ENCODE data around the gene USP22. TPM values are rescaled to one million over a fixed set of nuclear protein-coding genes. Genes with fewer than 3 reads are reported as not detected.
"Not testable (repeated sequence)": the region's sequence is repeated elsewhere in the genome, so short reads cannot be mapped to it uniquely, and the experiment has no call there.

USP22 gene
- total and polyA plus RNA-seq, 8 donors, result 22.7 to 102 (median 75.5) TPM

- no peak overlapping the region for H3K4me3 ChIP-seq
- no peaks in the 10 kb centered on the region for H3K27me3 ChIP-seq
- H3K9me3 ChIP-seq, result no peaks in the 10 kb centered on the region
- ATAC-seq, result no peak
- no peak for TF ChIP-seq CTCF (IDR thresholded peaks at IDR 0.05)
- no peak for FAIRE-seq
- DNase-seq, result no peak
- WGBS, 2 donors, result 90% methylated on average over 17 of the region's 17 CpGs
- peaks cover 0 to 17% (median 5%) of the 10 kb centered on the region in 3 donors for H3K4me1 ChIP-seq
- H3K27ac ChIP-seq, result no peak overlapping the region
- no peaks in the 10 kb centered on the region for H3K36me3 ChIP-seq
- intact Hi-C loops (cut with DNase I), result no loop called here
These were observed 60.0 kb downstream of the USP22 start for GRCh38 chr17:20982589-20983358.

DNA sequence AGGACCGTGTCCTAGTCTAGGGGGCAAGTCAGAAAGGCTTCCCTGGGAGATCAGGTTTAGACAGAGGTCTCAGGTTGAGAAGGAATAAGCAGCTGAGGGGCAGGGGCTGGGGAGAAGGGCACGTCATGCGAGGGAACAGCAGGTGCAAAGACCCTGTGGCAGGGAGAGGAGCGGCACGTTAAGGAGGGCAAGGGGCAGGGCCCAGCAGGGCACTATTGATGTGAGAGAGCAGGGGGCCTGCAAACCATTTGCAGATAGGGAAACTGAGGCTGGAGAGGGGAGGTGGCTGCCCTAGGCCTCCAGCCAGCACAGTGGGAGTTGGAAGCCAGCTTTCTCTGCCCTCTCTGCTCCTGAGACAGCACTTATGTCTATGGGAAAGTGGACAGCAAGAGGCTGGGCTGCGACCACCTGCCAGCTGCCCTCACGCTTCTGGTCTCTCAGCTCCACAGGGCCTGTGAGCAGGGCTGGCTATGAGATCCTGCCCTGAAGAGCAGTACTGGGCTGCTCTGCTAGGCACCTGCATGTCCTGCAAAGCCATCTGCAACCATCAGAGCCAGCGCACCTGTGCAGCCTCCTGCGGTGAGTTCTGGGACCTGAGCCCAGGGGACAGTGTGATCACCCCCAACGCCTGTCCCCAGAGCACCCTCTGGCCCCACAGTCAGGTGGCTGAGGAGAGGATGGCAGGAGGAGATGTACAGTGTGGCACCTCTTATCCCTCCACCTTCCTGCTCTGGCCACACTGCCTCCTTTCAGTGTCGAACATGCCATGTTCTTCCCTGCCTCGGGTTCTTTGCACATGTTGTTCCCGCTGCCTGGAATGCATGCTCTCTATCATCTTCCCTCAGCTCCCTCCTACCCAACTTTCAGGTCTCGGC lies 61.5 kb downstream of the USP22 start:
- no peak for TF ChIP-seq CTCF (IDR thresholded peaks at IDR 0.05)
- H3K4me1 ChIP-seq, result peaks cover 7 to 26% (median 12%) of the 10 kb centered on the region in 3 donors
- DNase-seq (peak in 1 of 6 donors; percentile 51), FAIRE-seq (no peak), ATAC-seq (no peak)
- no peaks in the 10 kb centered on the region for H3K9me3 ChIP-seq
- intact Hi-C loops (cut with DNase I), result no loop called here
- H3K36me3 ChIP-seq, result no peaks in the 10 kb centered on the region
- no peaks in the 10 kb centered on the region for H3K27me3 ChIP-seq
- no peak overlapping the region for H3K4me3 ChIP-seq
- 84 to 86% methylated on average over 14 of the region's 14 CpGs for WGBS, 2 donors
- no peak overlapping the region for H3K27ac ChIP-seq

DNA sequence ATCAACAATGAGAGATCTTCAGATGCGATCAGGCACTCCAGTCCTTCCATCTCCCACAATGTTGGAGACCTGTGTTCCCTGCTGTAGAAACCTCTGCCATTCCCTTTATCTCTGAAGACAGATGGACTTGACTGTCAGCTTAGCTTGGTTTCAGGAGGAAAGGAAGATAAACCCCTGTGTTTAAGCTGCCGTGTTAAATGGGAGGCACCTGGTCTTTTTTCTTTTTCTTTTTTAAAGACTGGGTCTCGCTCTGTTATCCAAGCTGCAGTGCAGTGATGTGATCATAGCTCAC lies 63.1 kb downstream of the USP22 start:
- Histone ChIP-seq H3K27me3 (no peaks in the 10 kb centered on the region), H3K4me3 (no peak overlapping the region), H3K27ac (no peak overlapping the region), H3K9me3 (no peaks in the 10 kb centered on the region), H3K36me3 (no peaks in the 10 kb centered on the region), H3K4me1 (peaks cover 7 to 26% (median 12%) of the 10 kb centered on the region in 3 donors)
- no peak for DNase-seq
- ATAC-seq, result no peak
- WGBS, 2 donors, result 62 to 65% methylated on average over 3 of the region's 3 CpGs
- no peak for TF ChIP-seq CTCF (IDR thresholded peaks at IDR 0.05)
- FAIRE-seq, result no peak
- intact Hi-C loops (cut with DNase I), result no loop called here

- ATAC-seq, result peak; percentile 33 to 63 (median 57)
- H3K27ac ChIP-seq; DNase-seq; H3K36me3 ChIP-seq; H3K4me3 ChIP-seq; intact Hi-C loops (cut with DNase I); H3K27me3 ChIP-seq; FAIRE-seq; H3K9me3 ChIP-seq: not testable (repeated sequence)
- WGBS, 2 donors, result 47 to 52% methylated on average over 9 of the region's 9 CpGs
- peaks cover 7 to 26% (median 12%) of the 10 kb centered on the region in 3 donors for H3K4me1 ChIP-seq
These were observed 63.6 kb downstream of the USP22 start for GRCh38 chr17:20979007-20979791.

DNA sequence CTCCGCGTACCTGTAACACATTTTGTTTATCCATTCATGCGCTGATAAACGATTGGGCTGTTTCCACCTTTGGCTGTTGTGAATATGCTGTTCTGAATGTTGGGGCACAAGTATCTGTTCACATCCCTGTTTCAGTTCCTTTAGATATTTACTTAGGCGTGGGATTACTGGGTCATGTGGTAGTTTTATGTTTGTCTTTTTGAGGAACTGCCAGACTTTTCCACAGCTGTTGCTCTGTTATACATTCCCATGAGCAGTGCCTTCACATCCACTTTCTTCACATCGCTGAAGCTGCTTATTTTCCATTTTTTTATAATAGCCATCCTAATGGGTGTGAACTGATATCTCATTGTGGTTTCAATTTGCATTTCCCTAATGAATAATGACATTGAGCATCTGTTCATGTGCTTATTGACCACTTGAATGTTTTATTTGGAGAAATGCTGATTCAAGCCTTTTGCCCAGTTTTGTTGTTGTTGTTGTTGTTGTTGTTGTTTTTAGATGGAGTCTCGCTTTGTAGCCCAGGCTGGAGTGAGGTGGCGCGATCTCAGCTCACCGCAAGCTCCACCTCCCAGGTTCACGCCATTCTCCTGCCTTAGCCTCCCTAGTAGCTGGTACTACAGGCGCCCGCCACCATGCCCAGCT lies 65.1 kb downstream of the USP22 start:
- H3K4me3 ChIP-seq; H3K27me3 ChIP-seq; H3K36me3 ChIP-seq; H3K9me3 ChIP-seq; intact Hi-C loops (cut with DNase I): not testable (repeated sequence)
- Histone ChIP-seq H3K27ac (peak overlapping the region in 2 of 4 donors; percentile 43 to 60), H3K4me1 (peaks cover 7 to 26% (median 12%) of the 10 kb centered on the region in 3 donors)
- 54 to 55% methylated on average over 13 of the region's 13 CpGs for WGBS, 2 donors
- peak; percentile 93 to 95 (median 94) for ATAC-seq
- peak in 3 of 6 donors; percentile 70 to 75 (median 71) for DNase-seq
- peak; percentile 5 for FAIRE-seq

All from pancreas (tissue), 10 donors.